GM19043 (cell line): ENCODE data around the gene GSX1.
A peak's percentile ranks its signal among the peaks of the same experiment; 100 is the strongest.

Source experiments
- ATAC-seq: cut with Tn5 transposase; IDR thresholded peaks from one replicate; pipeline ENCODE4 v1.9.1; 2021; ENCODE audit warnings: low read depth; ENCODE audit not compliant: unreplicated experiment

Gene GSX1

DNA sequence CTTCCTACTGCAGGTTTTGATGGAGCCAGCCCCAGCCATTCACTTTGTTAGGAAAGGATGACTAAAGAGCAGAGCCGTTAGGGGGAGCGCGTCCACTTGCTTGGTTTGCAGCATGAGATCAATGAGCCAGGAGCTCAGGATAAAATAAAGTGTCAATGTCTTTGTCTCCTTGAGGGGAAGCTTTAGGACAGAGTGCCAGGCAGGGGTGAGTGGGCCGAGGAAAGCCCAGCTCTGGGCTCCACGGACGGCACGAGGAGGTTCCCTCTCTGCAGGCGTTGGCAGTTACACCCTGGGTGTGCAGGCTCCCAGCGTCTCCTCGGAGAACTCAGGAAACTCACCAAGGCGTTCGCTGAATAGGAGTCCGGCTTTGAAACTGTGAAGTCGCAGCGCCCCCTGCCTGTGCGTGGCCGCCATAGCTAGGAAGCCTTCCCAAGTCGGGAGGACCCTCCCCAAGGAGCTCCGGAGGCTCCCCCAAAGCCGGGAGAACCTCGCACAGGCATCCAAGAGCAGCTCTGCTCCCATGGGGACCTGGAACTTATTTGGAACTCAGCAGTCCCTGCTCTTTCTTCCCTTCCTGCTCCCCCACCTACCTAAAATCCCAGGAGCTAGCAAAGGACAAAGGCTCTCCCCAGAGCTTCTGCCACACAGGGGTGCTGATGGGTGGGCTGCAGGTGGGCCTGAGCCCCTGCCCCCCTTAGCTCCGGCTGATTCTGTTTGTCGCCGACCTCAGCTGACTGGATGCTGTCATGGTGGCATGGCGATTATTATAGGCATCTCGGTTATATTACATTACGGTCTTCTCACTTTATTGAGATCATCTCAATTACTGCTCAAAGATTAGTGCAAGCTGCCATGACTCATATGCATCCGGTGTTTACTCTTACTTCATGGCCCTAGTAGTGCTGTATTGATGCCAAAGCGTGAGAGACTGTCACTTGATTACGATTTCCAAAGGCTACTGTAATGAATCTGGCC lies 34.4 kb downstream of the GSX1 start:
- no peak for ATAC-seq

DNA sequence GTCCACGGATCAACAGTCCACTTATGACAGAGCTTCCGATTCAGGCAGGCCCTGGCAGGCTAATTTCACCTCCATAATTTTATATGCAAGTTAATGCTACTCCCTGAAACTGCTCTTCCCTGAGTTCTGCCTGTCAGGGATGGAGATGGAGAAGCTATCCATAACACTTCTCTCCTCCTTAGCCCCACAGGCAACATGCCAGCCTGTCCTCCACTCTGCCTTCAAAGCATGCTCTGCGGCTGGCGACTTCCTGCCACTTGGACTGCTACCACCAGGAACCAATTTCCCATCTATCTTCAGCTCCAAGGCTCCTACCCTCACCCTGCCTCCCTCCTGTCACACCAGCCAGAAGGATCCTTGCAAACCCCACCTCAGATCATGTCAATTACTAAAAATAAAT lies 35.4 kb downstream of the GSX1 start:
- no peak for ATAC-seq

DNA sequence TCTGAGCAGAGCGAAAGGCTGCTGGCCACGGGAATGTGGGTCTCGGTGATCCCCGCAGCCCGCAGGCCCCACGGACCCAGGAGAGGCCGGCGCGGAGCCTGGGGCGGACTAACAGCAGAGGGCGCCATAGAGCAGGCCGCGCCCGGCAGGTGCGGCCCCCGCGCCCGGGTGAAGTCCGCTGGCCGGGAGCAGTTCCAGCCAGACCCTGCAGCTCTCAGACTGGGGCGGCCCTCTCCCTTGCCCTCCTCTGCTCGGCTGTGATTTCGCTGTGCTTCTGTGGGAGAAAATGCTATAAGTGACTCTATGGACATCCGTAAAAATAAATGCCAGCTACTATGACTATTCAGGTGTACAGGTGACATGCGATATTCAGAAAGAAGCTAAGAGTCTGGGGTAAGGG lies 37.7 kb downstream of the GSX1 start:
- peak; percentile 53 for ATAC-seq

DNA sequence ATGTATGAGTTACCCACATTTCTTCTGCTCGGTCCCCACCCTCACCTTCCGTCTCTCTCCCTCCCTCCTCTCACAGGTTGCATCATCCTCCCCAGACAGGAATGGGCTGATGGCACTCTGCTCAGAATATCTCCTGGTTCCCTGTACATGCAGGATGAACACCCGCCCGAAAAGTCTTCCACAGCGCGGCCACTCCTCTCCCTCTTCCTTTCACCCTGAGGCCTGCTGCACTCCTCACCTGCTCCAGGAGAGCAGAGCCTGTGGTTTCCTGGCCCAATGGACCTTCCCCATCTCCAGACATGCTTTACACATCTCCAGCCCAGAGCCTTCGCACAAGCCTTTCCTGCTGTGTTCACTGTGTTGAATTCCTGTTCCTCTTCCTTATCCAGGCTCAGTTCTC lies 40.9 kb downstream of the GSX1 start:
- ATAC-seq, result no peak

- no peak for ATAC-seq
Observed at GRCh38 chr13:27834095-27834494, 41.8 kb downstream of the GSX1 start.

GRCh38 chr13:27835799-27836198 lies 43.5 kb downstream of the GSX1 start:
- ATAC-seq, result no peak

DNA sequence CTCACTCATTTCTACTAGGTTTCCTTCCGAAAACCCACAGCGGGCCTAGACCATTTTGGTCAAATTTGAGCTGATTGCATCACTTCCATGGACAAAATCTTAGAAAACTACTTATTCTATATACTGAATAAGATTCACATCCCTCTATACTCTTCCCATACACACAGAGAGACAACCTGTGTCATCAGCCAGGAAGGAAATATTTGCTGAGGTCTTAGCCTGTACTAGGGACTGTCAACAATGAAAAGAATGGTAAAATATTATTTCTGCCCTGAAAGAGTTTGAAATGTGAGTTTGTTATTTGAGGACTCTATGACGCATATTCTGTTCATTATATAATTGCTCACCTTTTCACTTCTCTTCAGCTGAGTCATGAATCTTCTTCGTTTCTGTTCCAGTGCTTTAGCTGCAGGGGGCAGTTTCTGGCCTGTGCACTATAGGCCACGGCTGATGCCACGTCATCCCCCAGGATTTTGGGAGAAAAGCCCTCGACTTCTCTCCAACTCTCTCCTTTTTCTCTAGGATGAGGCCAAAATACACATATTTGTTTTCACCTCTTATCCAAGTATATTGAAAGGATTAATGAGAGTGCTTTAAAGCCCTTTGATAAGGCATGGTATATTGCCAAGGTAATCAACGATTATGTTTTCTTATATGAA lies 47.7 kb downstream of the GSX1 start:
- no peak for ATAC-seq

GRCh38 chr13:27842571-27842970 lies 50.3 kb downstream of the GSX1 start:
- ATAC-seq, result no peak
